HG03108 (cell line): ENCODE data around the gene PROCR.
"Not testable (repeated sequence)": the region's sequence is repeated elsewhere in the genome, so short reads cannot be mapped to it uniquely, and the experiment has no call there.

Experiments
- ATAC-seq: cut with Tn5 transposase; IDR thresholded peaks from one replicate; pipeline ENCODE4 v1.9.1; 2021; ENCODE audit warnings: moderate library complexity; ENCODE audit not compliant: unreplicated experiment

PROCR gene

DNA sequence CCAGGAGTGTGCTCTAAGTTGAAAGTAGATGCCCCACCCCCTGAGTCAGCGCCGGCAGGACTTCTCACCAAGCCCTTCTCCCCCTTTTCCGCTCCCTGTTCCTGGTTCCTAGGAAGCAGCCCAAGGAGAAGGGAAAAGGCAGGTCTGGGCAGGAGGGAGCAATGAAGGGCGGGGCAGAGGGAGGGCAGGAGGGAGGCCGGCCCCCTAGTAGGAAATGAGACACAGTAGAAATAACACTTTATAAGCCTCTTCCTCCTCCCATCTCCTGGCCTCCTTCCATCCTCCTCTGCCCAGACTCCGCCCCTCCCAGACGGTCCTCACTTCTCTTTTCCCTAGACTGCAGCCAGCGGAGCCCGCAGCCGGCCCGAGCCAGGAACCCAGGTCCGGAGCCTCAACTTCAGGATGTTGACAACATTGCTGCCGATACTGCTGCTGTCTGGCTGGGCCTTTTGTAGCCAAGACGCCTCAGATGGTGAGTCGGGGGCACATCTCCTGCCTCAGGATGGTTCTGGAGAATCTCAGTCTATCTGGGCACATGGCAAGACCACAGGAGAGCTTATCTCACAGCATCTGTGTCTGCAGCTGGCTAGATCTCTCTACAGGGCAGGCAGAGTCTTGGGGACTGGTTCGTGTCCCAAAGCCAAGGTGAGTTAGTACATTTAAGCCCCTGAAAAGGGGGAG is at the start of gene PROCR:
TSS of gene PROCR (plus strand) at position 320 of the 681 bp plus-strand sequence. CDS start at position 403, 83 bp downstream.
- ATAC-seq, result no peak

DNA sequence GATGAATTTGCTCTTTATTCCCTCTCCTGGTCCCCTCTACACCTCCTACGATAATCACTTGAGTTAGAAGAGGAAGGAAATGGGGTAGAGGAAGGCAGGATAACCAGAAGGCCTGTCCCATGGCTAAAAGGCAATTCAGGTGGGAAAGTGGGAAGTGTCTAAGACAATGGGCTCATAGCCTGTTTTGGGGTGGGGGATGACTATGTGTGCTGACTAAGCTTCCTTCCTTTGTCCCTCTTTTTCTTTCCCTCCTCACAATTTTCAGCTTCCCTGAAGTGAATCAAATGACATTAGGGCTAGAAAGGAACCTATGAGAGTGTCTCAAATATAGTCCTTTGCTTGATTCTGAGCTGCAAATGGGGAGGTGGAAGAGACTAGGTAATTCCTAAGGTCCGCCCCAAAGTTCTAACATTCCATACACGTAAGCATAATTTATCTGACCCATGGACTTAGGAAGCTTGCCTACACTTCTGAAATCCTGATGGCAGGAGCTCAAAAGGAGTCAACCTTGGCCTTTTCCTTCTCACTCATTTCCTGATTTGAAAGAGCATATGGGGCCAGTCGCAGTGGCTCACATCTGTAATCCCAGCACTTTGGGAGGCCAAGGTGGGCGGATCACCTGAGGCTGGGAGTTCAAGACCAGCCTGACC is 49.0 kb upstream of the PROCR start:
- ATAC-seq, result no peak

DNA sequence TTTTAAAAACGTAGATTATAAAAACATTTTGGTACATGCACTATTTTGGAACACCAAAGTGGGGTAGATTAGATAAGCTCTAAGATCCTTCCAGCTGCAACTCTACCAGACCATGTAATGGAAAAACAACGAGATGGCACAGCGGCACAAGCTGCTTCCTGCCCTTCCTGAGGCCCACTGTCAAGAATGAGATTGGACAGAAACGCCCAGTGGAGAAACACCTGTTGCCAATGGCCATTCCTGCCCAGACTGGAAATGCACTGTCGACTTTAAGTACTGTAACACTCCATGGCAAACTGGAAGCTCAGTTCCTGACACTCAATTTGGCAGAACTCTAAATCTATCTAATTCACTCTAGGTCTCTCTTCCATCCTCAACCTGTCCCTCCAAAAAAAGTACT is 46.1 kb upstream of the PROCR start:
- ATAC-seq, result no peak

DNA sequence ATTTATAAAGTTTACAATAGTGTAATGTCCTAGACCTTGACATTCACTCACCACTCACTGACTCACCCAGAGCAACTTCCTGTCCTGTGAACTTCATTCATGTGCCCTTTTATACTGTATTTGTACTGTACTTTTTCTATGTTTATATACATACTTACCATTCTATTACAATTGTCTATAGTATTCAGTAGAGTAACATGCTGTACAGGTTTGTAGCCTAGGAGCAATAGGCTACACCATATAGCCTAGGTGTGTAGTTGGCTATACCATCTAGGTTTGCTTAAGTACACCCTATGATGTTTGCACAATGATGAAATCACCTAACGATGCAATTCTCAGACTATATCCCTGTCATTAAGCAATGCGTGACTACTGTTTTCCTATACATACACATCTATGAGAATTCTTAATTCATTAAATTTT is 42.2 kb upstream of the PROCR start:
- no peak for ATAC-seq

DNA sequence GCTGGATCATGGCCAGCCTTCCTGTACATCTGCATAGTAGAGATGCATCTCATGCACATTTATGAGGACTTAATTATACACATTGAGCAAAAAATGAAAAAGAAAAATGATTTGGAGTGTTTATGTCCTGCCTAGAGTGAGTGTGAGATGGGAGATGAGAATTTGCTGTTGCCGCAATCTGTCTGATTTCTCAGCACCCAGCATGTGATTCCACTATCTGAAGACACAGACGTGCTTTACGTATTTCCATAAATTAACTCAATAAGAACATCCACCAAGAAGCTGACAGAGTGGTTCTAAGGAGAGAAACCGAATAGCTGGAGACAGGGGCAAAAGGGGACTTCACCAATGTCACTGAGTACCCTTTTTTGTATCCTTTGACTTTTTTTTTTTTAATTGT is 39.9 kb upstream of the PROCR start:
- ATAC-seq, result no peak

DNA sequence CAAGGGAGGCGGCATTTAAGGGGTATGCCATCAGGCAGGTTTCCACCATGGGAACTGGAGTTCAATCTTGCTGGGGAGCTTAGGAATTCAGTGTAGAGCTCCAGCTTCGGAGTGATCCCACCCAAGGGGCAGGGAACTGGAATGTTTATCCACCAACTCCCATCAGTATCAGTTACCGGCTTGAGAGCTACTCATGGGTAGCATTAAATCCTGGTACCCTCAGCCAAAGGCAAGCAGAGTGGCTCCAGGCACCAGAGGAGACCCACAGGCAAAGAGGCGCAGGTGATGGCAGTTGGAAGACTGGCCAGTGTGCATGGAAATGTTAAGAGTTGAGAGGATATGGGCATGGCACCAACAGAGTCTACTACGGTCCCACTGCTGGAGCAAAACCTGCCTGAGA is 38.8 kb upstream of the PROCR start:
- ATAC-seq, result no peak

DNA sequence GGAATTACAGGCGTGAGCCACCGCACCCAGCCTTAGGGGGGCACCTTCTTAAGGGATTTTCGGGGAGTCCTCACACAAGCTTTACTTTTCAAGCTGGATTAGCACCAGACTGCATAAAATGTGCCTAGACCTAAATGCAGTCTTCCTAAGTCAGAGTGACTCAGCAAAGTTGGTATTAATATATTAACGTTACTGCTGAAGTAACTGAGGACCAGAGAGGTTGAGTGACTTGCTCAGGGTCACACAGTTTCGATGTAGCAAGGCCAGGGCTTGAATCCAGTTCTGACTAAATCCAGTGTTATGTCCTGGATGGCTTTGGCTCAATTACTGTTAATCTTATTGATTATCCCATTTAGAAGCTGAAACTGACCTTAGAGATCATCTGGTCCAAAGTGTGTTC is 38.1 kb upstream of the PROCR start:
- ATAC-seq, result no peak

DNA sequence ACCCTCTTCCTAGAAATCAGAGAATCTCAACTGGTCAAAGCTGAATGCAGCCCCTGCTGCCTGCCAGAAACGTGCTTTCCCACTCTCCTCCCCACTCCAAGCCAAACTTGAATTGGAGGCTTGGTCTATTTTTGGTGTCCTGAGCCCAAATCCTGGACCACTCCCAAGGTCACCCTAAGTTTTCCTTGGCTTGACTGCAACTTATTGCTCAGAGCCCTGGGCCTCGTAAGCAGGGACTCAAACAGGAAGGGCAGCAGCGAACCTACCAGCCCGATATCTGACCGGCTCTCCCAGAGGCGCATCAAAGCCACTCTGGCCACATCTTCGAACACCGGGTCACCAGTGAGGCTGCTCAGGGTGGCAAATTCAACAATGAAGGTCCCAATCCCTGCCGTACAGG is 37.4 kb upstream of the PROCR start:
- ATAC-seq, result no peak

DNA sequence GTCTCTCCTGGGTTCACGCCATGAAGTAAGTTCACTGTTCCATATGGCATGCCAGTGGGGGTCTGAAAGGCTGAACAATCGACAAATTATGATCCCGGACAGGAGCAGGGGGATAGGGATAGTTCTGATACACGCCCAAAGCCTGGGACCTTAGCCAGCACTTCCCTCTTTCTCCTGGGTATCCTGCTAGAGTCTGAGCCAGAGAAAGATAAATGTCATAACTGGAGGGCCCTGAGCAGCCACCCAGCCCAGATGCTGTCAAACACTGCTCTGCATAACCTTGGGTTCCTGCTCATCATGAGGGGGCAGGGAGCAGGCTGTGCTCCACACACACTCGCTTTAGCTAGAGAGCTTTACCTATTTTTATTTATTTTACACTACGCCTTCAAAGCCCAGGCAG is 37.0 kb upstream of the PROCR start:
- no peak for ATAC-seq

DNA sequence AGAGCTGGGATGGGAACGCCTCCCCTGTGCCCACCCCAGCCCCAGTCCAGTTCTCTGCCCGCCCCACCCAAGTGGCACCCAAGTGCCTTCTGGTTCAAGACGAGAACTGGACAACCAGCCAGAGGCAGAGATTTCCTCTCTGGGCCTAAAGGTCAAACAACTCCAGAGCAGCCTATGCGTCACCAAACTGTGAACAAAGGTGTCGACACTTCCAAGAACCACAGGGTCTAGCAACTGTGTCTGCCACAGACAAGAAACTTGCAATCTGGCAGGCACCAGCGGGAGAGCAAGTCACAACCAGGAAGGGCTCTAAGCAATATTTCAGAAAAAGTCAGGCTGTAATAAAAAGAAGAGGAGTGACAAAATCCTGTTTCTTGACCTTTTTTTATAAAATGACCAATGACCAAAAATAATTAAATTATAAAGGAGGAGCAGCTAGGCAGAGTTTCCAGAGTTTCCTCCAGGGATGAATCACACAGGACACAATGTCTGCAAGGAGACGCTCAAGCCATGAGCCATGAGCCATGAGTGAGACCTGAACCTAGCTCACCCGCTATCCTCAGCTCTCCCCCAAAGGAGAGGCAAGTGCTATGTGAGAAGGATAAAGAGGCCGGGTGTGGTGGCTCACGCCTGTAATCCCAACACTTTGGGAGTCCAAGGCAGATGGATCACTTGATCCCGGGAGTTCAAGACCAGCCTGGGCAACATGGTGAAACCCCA is 35.8 kb upstream of the PROCR start:
- no peak for ATAC-seq

DNA sequence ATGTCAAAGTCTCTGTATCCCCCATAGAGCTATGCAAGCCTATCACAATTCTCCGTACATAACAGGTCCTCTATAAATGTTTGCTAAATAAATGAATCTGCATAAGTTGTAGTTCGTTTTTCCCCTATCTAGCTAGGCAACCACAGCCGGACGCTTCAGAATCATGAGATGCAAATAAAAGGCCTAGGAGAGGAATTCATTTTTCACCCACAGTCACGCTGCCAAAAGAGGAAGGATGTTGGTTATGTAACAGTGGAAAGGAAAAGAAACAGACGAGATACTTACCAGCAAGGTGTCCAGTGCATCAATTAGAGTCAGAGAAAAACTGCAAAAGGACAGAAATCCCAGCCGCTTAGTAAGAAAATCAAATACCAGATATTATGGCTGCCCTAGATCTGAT is 27.2 kb upstream of the PROCR start:
- no peak for ATAC-seq

DNA sequence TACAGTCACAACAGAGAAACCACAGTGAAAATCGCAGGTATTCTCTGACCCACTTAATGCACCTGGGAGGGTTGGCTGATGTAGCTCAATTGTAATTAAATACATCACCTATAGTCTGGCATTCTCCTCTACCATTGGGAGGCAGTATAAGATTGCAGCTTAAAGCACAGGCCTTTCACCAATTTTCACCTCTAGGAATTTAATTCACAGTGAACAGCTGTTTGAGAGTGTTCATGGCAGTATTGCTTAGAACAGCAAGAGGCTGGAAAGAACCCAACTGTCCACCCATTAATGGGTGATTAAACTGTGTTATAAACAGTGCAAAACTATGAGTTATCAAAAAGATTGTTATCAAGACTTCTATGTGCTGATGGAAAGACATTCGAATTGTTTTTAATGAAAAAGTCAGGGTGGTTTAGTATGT is 26.7 kb upstream of the PROCR start:
- ATAC-seq, result no peak

DNA sequence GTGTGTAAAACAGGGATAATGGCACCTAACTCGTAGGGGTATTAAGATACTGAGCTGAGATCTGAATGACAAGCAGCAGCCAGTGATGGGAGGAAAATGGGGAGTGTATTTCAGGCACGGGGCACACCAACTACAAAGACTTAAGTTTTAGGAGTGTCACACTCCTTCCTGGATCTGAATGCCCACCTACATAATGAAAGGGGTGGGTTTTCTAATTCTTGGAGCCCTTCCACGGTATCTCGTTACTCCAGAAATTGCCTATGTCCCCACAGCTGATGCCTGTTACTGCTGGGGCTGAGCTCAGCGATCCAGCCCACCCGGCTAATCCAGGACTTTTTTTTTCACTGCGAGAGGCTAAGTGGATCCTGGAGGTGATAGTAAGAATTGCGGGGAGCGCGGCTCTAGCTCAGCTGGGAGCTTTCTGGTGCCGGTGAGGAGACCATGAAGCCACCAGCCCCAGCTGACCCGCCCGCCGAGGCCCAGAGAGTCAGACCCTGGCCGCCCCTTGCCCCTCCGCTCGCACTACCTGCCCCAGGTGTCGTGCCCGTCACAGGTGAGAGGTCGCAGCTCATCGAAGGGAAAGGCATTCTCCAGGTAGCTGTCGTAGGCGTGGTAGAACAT is 25.5 kb upstream of the PROCR start:
- no peak for ATAC-seq

DNA sequence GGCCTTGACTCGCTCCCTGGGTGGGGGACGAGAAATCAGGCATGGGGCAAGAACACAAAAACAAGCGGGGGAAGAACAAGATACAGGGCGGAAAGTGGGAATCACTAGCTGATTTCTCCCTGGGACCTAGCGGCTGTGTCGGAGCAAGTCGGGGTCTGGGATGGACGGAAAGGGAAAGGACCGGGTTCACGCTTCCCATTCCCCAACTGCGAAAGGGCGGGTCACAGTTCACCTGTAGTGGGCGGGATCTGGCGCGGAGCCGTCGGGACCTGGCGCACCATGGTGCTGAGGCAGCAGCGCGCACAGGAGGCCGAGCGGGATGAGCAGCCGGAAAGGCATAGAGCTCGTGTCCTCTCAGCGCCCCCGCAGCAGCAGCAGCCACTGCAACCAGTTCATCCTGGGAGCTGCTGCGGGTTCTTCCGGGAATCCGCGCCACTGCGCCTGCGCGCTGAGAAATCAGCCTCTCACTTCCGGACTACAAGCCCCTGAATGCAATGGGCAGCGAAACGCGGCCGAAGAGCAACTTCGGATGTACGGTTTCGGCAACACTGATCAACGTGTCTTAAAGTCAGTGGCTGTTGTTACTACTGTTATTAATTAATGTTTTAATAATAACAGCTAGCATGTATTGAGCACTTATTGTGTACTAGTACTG is 24.8 kb upstream of the PROCR start, which contains the start of gene EDEM2:
TSS of gene EDEM2 (minus strand) at position 417 of the 655 bp plus-strand sequence. CDS start at position 339, 78 bp downstream.
- peak; percentile 74 for ATAC-seq

DNA sequence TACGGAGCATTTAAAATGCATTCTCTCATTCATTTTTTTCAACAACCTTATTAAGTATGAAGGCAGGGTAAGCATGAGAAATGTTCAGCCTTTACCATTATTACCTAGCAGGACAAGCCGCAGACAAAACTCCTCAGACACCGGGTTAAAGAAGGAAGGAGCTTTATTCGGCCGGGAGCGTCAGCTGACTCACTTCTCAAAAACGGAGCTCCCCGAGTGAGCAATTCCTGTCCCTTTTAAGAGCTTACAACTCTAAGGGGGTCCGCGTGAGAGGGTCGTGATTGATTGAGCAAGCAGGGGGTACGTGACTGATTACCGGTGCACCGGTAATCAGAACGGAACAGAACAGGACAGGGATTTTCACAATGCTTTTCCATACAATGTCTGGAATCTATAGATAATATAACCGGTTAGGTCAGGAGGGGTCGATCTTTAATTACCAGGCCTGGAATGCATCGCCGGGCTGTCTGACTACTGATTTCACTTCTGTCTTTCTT is 24.2 kb upstream of the PROCR start:
- not testable (repeated sequence) for ATAC-seq

DNA sequence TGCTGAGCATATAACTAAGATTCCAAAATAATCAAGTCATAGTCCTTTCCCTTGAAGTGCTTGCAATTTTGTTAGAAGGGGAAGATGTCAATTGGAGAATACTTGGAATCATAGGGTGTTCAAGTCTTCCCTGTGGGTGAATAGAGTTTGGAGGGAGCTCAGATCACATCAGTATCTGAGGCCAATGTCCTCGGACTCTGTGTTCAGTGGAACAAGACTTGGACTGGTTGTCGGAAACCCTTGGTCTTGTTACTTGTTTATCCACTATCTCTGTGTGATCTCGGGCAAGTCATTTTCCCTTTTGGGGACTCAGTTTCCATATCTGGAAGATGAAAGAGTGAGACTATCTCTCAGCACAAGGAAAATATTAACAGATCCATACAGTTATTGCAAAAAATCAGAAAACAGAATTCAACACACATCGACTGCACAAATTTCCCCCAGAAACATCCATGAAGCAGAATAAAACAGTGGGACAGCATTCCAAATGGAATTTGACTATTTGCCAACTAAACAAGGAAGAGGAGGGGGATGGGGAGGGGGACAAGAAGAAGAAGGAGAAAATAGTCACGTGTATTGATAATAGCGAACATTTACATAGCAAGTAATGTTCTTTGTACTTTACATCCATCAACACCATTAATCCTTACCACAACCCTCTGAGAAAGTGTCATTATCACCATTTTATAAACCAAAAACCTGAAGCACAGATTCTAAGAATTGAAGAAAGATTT is 20.9 kb upstream of the PROCR start:
- ATAC-seq, result no peak

DNA sequence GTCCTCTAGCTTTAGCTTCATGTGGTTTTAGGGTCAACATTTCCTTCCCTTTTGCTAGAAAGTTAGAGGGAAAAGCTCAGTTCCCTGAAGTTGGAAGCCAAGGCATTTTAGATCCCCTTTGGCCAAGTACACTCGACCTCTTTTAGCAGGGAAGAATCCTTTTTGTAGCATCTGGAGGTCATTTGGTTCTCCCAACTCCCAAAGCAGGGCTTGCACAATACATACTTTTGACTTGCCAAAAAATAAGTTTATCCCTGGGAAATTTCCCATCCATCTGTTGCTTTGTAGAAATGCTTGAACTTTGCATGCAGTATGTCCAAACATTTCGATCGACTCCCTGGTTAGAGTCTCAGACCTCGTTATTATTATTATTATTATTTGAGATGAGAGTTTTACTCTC is 20.1 kb upstream of the PROCR start:
- ATAC-seq, result no peak

DNA sequence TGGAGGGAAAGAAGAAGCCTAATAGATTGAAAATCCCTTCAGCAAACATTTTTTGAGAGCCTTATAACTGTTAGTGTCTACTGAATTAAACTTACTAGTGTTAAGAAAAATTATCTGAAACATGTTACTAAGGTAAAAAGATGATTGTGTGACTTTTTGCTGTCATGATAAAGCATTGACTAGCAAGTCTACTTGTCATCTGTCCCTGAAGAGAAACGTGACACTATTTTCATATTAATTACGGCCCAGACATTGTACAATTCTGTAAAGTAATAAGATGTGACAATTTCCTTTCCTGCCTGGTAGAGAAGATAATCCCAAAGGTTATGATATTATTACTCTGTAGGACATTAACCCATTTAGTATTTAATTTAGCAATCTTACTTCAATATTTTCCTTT is 15.9 kb upstream of the PROCR start:
- ATAC-seq, result no peak

DNA sequence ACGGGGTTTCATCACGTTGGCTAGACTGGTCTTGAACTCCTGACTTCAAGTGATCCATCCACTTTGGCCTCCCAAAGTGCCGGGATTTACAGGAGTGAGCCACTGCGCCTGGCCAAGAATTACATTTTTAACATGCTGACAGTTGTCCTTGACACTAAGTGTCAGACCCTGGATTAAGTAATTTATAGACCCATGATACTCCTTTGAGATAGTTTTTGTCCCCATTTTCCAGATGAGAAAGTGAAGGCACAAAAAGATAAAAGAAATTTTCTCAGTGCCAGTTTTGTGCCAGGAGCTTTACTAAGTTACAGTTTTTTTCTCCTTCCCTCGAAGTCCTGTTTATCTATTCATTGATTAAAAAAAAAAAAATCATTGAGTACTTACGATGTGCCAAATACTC is 14.9 kb upstream of the PROCR start:
- ATAC-seq, result no peak

DNA sequence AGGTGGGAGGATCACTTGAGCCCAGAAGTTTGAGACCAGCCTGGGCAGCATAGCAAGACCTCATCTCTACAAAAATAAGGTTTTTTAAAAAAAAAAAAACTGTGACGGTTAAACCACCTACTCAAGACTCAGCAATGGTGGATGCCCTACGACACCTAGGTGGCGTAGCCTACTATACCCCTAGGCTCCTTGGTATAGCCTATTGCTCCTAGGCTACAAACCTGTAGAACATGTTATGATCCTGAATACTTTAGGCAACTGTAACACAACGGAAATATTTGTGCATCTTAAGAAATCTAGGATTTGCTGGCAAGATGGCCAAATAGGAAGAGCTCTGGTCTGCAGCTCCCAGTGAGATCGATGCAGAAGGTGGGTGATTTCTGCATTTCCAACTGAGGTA is 11.5 kb upstream of the PROCR start:
- not testable (repeated sequence) for ATAC-seq
